ENCODE measurements around the gene GPX6. TPM values are rescaled to one million over a fixed set of nuclear protein-coding genes. Genes with fewer than 3 reads are reported as not detected.

GPX6 gene
- total and polyA plus RNA-seq, 12 donors = not detected

GRCh38 chr6:28537509-28538140 lies 22.0 kb upstream of the GPX6 start:
- 34 to 39% (median 35%) methylated on average over 22 of the region's 22 CpGs for WGBS, 4 donors
- peaks cover 0 to under 1% of the 10 kb centered on the region in 2 donors for H3K4me1 ChIP-seq (replicated peaks in 1 of 2)
- TF ChIP-seq CTCF (IDR thresholded peaks at IDR 0.05) (no peak), POLR2A (IDR thresholded peaks at IDR 0.05) (no peak)
- intact Hi-C loops (cut with DNase I) = no loop called here
- no peak overlapping the region for H3K4me3 ChIP-seq
- no peaks in the 10 kb centered on the region for H3K9me3 ChIP-seq (replicated peaks in 1 of 3)
- H3K36me3 ChIP-seq (replicated peaks in 1 of 2) = no peaks in the 10 kb centered on the region
- H3K27me3 ChIP-seq = peaks cover 19% of the 10 kb centered on the region
- H3K27ac ChIP-seq = no peak overlapping the region
- DNase-seq = no peak

- intact Hi-C loops (cut with DNase I) = no loop called here
- 6 to 17% (median 10%) methylated on average over 18 of the region's 18 CpGs for WGBS, 4 donors
- TF ChIP-seq CTCF (IDR thresholded peaks at IDR 0.05) (no peak), POLR2A (IDR thresholded peaks at IDR 0.05) (no peak)
- no peak overlapping the region for H3K4me3 ChIP-seq
- peaks cover 19% of the 10 kb centered on the region for H3K27me3 ChIP-seq
- no peak for DNase-seq
- no peak overlapping the region for H3K27ac ChIP-seq
- H3K4me1 ChIP-seq (replicated peaks in 1 of 2) = no peaks in the 10 kb centered on the region
- no peaks in the 10 kb centered on the region for H3K36me3 ChIP-seq (replicated peaks in 1 of 2)
- H3K9me3 ChIP-seq (replicated peaks in 1 of 3) = no peaks in the 10 kb centered on the region
Observed at GRCh38 chr6:28537065-28537464, 21.5 kb upstream of the GPX6 start.

- peaks cover 19% of the 10 kb centered on the region for H3K27me3 ChIP-seq
- intact Hi-C loops (cut with DNase I) = no loop called here
- H3K36me3 ChIP-seq (replicated peaks in 1 of 2) = no peaks in the 10 kb centered on the region
Observed at GRCh38 chr6:28534875-28535274, 19.3 kb upstream of the GPX6 start.

GRCh38 chr6:28534306-28534705 lies 18.7 kb upstream of the GPX6 start:
- H3K9me3 ChIP-seq (replicated peaks in 1 of 3) = no peaks in the 10 kb centered on the region
- intact Hi-C loops (cut with DNase I) = no loop called here
- TF ChIP-seq POLR2A (IDR thresholded peaks at IDR 0.05) (no peak), CTCF (IDR thresholded peaks at IDR 0.05) (no peak)
- H3K4me3 ChIP-seq = no peak overlapping the region
- no peak overlapping the region for H3K27ac ChIP-seq
- DNase-seq = no peak
- peaks cover 19% of the 10 kb centered on the region for H3K27me3 ChIP-seq
- H3K36me3 ChIP-seq (replicated peaks in 1 of 2) = no peaks in the 10 kb centered on the region
- H3K4me1 ChIP-seq (replicated peaks in 1 of 2) = no peaks in the 10 kb centered on the region
- 61 to 76% (median 68%) methylated on average over 3 of the region's 3 CpGs for WGBS, 4 donors

More at GRCh38 chr6:28534875-28535274, 19.3 kb upstream of the GPX6 start:
- DNase-seq = no peak
- H3K4me1 ChIP-seq (replicated peaks in 1 of 2) = no peaks in the 10 kb centered on the region
- no peak overlapping the region for H3K4me3 ChIP-seq
- 29 to 51% (median 38%) methylated on average over 2 of the region's 2 CpGs for WGBS, 4 donors
- H3K27ac ChIP-seq = no peak overlapping the region
- H3K9me3 ChIP-seq (replicated peaks in 1 of 3) = no peaks in the 10 kb centered on the region
- TF ChIP-seq CTCF (IDR thresholded peaks at IDR 0.05) (no peak), POLR2A (IDR thresholded peaks at IDR 0.05) (no peak)
